Renal cortical epithelial cell (primary cell): Measurements from ENCODE around the gene ARID5B. TPM values are rescaled to one million over a fixed set of nuclear protein-coding genes. Genes with fewer than 3 reads are reported as not detected.

ENCODE experiments used
- DNase-seq: peaks from one replicate; pipeline ENCODE4 v3.0.0-alpha.2; 2011; ENCODE audit warnings: low read depth
- total RNA-seq: library from RNA; depleted of rRNA; stranded (reverse); fragments of >200 nt; gene quantifications from 2 replicates; pipeline ENCODE4 v1.2.3, GENCODE V29; 2014

ARID5B gene
- total RNA-seq, 1 donor from 2014 or later: 53.9 TPM

DNA sequence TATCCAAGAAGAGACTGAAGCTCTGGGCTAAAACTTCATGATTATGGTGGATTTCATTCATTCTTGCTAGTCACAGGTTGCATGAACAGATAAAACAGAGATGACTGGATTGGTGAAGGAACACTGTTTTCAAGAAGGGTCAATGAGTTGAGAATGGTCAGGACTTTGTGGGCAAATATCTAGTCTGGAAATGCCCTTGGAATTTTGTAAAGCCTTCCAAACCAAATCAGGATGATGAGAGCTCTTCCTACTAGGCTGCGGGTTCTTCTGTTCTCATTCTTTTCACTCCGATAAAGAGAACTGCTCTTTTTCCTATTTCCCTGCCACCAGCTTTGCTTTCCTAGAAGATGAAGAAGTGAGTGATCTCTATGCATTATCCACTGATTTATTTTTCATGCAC lies 171.4 kb downstream of the ARID5B start:
- no peak for DNase-seq

DNA sequence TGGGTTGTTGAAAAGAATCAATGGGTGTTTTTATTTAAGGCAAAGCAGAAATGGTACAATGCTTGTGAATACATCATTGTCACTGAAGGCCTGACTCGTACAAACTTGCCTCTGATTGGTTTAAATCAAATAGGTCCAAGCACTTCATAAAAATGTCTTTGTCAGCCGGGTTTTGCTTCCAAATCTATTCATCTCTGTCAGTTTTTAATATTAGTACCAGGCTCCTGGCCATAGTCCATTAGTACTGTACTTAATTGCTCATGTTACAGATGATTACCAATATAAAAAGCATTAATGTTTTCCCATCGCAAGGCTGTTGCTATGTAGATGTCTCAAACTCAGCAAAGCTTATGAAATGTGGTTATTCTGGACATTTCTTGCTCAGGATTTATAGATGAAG lies 171.9 kb downstream of the ARID5B start:
- no peak for DNase-seq

DNA sequence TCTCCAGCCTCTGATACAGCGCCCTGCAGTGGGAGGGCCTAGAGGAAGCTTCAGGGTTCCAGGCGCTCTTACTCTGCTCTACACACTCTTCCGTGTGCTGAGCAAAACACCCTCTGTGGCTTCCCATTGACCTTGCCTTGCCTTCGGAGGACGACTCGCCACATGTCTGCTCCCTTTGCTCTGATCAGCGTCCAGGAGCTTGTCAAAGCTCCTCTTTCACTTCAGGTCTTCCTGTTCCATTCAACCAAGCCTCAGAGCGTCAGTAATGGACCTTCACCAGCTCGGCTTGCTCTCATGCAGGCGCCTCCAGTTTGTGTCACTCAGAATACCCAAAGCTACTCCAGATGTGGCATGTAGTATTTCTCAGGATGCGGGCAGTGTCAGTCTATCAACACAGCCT lies 173.9 kb downstream of the ARID5B start:
- no peak for DNase-seq

DNA sequence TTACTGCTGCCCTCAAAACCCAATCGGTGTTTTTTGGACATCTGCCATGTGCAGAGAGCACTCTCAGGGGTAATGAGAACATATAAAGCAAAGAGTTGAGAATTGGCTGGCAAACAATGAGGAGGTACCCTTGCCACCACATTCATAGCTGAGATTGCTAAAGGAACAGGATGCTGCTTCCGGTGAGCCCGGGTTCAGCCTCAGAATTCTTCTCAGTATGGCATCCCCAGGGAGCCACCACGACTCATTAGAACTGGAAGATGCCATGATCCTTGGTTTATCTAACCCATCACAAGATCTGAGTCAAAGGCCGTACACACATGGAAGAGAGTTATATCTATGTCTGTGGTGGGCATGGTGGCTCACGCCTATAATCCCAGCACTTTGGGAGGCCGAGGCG lies 174.4 kb downstream of the ARID5B start:
- no peak for DNase-seq

DNA sequence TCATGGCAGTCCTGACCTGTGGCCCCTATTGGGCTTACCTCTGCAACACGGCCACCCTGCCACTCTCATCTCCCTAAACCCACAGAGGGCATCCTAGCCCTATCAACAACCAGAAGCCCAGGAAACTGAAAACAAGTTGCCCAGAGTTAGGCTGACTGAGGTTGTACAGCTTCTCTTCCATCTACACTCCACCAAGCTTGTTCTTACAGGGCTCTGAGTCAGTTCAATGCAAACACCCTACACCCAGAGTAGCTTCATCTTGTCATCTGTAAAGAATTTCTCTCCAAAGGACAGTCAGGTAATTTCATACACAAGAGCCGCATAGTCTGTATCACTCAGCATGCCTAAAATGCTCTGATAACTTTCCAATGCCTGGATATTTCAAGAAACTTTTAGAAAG lies 175.4 kb downstream of the ARID5B start:
- DNase-seq: peak; percentile 65

DNA sequence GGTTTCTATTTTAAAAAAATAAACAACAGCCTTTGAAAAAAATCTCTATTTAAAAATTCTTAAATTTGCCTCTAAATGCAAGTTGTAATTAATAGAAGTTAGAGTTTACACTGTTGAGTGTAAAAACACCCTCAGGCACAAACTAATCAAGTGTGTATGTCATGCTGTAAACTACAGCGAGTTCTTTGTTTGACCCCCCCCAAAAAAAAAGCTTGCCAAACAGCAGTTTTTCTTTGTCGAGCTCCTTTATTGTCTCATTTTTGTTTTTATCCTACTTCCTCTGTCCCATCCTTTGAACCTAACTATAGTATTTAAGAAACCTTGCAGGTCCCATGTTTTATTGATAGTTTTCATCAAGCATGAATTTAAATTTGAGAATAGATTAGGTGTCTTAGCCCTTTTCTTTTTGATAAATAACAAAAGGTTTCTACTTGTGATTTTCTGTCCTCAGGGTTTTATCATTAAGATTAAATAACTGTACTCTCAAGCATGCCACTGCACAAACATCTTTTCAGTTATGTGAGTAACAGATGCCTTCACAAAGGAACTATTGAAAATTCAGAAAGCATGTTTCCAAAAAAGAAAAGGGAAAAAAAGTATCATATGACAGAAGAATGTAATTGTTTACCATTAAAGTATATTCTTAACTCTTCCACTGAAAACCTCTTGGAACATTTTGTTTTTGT lies 176.0 kb downstream of the ARID5B start:
- DNase-seq: no peak

DNA sequence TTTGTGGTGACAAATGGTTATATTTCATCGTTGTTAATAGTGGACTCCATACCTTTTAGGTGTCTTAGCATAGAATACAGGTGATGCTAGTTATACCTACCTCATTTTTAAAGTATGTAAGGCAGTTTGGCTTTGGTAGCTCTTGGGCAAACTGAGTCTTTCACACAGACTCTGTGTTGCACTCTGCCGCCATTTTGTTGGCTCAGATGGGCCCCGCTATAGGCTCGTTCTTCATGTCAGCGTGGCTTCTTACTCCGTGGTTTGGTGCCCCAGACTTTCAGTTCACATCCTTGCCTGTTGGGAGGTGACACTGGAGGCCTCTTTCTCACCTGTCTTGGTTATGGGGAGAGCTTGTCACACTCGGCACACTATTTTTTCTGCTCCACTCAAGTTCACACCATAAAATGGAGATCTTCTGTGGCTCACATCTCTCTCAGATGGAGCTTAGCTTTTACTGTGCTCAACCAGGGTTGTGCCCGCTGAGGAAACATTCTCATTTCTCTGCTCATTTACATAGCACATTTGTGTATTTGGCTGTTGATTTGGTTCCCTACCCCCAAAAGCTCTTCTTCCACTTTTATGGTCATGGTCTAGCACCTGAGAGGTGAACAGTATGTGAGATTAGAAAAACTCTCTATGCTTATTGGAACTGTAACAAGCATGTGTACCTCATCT lies 178.5 kb downstream of the ARID5B start:
- no peak for DNase-seq

DNA sequence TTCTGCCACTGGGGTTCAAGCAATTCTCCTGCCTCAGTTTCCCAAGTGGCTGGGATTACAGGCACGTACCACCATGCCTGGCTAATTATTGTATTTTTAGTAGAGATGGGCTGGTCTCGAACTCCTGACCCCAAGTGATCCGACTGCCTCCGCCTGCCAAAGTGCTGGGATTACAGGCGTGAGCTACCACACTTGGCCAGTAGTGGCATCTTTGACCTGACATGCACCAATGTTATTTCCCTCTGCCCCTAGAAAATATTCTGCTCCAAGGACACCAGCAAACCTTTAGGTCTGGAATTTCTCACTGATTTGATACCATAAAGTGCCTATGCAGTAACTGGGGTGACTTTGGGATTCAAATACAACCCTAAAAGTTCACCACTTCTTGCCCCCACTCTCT lies 179.4 kb downstream of the ARID5B start:
- no peak for DNase-seq

DNA sequence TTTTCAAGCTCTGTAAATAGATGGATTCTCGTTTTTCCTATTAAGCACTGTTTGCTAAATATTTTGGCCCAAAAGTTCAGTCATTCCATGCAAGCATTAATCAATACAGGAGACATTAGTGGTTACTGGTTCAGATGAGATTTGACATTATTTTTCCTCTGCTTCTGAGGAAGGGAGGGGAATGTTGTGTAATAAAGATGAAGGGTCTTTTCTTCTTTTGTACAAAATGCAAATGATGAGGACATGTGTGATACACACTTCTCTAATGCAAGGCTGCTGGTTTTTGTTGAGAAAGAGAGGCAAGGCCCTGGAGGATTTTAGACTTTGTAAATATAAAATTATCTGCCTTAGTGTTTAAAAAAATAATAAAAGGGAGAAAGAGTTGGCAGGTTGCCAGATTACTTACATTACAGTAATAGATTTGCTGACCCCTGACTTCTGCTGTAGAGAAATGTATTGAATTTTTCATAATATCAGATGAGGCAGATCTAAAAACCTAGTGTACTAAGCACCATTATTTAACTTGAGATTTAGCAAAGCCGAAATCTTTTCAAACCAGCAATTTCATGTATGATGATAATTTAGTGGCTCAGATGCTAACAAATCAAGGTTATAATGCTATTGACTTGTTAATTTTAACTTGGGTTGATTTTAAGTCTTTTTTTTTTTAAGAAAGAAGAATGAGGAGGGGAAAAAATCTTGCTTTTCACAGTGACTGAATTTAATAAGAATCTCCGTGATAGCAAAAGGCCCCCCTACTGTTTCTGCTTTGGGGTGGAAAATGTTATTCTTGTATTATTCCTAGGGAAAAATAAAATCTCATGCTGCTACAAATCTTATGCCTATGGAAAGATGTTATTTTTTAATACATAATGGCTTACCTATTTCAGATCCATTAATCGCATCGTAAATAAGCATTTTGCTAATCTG lies 180.1 kb downstream of the ARID5B start:
- no peak for DNase-seq

DNA sequence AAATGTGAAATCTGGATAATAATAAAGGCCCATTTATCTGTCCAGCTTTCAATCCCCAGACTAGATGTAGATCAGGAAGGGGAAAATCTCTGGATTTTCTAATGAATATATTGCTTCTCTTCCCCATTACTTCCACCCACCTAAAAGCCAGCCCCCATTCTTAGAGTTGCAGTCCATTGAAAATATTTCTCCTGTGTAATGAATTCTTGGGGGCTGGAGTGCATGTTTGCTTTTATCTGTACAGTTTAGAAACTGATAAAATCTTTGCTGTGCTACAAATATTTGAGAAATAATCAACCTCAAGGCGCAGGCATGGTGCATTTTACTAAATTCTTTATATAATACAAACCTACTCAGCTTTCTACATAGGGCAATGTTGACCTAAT lies 180.8 kb downstream of the ARID5B start:
- no peak for DNase-seq

DNA sequence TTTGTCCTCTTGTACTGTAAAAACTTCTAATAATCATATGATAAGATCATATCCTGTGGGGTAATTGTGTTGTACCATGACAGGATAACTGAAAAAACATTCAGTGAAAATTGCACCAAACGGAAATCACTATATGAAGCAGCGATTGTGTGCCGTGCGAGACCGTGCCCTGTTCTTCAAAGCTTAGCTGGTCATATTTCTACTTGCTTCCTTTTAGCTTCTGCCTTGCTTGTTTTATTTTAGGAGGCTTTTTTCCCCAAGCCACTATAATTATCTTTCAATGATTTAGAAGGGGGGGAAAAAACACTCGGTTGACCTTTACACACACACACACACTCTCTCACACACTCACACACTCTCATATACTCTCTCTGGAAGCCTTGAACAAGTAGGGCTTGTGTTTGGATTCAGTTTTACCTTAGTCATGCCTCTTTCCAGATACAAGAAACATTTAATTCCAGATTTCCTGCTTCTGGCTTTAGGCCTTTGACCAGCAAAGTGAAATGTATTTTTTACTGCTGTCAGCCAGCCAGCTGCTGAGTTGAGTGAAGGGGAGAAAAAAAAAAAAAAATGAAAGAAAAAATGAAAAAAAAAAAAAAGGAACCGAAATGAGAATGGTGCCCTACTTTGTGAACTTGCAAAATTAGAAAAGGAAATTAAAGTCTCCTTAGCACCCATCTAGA lies 181.4 kb downstream of the ARID5B start:
- DNase-seq: no peak

DNA sequence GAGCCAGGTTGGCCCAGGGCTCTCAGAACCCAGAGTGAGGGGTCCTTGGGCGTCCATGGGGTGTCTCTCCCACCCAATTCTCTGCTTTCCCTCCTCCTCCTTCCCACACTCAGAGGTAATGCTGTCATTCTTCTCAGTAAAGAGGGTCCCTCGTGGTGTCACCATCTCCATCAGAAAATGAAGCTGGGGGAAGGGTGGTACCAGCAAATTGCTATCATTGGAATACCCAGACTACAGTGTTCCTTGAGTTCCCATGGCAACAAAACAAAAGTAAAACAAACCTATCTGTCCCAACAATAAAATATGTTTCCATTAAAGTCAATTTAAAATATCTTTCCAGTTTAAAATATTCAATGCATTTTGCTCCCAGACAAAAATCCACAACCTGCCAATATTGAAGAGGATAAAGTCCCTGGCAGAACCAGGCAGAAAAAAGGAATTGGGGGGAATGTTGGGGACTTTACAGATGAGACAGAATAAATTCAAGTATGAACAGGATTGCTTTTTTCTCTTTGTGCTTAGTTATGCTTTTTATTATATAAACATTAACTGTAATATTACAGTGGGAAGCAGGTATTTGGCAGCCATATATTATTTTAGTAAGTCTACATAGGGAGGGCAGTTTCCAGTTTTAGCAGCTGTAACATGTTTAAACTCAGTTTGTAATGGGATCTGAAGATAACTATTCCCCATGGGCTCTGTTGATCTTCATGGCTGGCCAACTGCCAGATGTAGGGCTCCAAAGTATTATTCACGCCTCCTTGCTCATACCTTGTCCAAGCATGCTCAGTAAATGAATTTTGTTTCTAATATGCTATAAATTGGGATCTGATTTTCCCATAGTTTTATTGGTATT lies 182.1 kb downstream of the ARID5B start:
- peak; percentile 51 for DNase-seq

DNA sequence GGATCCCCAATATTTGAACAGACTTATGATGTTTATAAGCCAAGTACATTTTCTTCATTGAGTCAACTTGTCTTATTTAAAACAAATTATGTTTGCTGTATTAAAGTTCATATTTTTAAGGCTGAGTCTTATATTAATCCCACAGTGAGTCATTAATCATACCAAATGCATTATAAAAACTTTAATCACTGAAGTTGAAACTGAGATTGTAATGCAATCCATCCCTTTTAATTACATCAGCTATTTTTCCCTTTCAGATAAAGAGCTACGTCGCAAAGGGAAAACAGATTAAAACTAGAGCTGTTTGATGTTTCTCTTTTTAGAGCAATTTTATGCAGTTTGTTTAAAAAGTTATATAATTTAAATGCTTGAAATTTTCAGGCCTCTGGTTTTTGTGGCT lies 183.0 kb downstream of the ARID5B start:
- DNase-seq: no peak

DNA sequence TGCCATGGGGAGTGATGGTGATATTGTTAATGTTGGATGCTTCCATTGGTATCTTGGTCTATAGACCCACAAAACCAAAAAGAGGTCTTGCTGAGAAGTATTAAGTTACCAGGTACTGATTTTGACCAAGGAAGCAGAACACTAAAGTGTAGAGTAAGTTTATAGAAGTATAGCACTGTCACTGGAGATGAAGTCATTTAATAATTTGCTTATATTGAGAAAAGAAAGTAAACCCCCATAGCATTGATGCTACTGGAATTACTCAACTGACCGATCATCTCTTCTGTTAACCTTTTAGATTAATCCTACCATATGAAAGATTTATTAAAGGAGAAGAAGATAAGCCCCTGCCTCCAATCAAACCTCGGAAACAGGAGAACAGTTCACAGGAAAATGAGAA lies 183.9 kb downstream of the ARID5B start:
- no peak for DNase-seq

DNA sequence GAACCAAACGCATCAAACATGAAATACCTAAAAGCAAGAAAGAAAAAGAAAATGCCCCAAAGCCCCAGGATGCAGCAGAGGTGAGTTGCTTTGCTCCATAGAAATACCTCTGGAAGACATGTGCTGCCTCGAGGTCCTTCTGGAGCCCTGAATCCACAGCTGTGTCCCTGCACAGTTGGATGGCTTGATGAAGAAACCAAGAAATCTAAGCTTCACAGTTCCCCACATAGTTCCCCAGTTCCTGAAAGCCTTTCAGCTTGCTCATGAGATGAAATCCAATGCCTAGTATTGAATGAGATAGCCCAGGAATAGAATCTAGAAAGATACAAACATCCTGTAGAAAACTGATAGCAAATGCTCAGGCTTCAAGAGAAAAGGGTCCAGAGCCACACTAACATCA lies 184.3 kb downstream of the ARID5B start:
- DNase-seq: no peak

DNA sequence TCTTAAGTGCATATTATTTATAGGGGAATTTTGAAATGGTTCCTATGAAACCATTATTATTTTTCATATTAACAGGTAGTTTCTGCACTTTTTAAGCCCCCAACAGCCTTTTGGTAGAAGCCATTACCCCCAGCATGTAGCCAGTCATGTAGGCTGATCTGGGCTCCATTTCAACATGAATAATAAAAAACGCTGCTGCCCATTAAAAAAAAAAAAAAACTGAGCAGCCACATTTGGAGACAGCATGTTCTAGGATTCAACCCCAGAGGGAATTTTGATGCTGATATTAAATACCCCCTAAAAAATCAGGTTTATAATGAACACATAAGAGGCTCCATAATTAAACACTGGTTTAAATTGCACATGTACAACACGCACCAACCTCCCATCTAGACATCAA lies 185.8 kb downstream of the ARID5B start:
- no peak for DNase-seq

DNA sequence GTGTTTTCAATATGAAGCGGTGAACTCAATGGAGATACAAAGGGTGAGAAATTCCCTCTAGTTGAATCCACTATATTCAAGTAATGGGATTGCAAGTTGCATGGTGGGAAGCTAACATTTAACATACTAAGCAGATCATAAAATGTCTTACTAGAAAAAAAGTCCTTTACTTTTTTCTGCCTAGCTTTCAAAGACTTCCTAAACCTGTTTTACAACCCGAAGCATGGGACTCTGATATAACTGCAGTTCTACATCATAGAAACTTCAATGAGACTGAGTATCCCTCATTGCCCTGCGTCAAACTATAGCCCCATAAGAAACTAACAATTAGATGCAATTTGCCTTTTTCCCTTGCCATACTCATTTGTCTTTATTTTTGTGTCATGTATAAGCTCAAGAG lies 187.3 kb downstream of the ARID5B start:
- DNase-seq: no peak

DNA sequence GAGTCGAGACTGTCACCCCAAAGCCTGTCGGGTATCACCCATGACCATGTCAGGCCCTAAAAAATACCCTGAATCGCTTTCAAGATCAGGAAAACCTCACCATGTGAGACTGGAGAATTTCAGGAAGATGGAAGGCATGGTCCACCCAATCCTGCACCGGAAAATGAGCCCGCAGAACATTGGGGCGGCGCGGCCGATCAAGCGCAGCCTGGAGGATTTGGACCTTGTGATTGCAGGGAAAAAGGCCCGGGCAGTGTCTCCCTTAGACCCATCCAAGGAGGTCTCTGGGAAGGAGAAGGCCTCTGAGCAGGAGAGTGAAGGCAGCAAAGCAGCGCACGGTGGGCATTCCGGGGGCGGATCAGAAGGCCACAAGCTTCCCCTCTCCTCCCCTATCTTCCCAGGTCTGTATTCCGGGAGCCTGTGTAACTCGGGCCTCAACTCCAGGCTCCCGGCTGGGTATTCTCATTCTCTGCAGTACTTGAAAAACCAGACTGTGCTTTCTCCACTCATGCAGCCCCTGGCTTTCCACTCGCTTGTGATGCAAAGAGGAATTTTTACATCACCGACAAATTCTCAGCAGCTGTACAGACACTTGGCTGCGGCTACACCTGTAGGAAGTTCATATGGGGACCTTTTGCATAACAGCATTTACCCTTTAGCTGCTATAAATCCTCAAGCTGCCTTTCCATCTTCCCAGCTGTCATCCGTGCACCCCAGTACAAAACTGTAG lies 191.0 kb downstream of the ARID5B start:
- no peak for DNase-seq

DNA sequence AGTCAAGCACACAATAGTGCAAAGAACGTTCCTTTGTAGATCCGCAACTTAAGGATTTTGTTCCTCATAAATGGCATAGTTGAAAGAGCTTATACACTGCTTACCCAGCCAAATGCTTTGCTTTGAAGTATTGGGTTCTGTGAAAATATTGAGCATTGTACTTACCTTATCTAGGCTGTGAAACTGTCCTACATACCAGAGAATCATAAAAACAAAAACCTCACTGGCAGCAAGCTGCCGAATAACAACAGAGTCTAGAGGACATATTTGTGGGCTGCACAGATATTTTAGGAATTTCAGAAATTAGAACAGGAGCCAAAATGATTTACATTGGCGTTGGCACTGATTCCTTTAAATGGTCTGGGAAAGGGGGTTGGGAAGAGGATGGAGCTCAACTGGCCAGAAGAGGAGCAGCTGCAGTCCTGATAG lies 192.4 kb downstream of the ARID5B start:
- DNase-seq: peak; percentile 83
